HG02981 (cell line): ENCODE data around the gene COL24A1.
A peak's percentile ranks its signal among the peaks of the same experiment; 100 is the strongest.
"Not testable (repeated sequence)": the region's sequence is repeated elsewhere in the genome, so short reads cannot be mapped to it uniquely, and the experiment has no call there.

Experiments used
- ATAC-seq: cut with Tn5 transposase; IDR thresholded peaks from one replicate; pipeline ENCODE4 v1.9.1; 2021; ENCODE audit warnings: mild to moderate bottlenecking, moderate library complexity; ENCODE audit not compliant: unreplicated experiment

COL24A1 gene

GRCh38 chr1:86000601-86001000 lies 156.0 kb downstream of the COL24A1 start:
- ATAC-seq = no peak

- no peak for ATAC-seq
Measured at GRCh38 chr1:85998105-85998855, 158.3 kb downstream of the COL24A1 start.

GRCh38 chr1:85992791-85993190 lies 163.8 kb downstream of the COL24A1 start:
- ATAC-seq = peak; percentile 60

DNA sequence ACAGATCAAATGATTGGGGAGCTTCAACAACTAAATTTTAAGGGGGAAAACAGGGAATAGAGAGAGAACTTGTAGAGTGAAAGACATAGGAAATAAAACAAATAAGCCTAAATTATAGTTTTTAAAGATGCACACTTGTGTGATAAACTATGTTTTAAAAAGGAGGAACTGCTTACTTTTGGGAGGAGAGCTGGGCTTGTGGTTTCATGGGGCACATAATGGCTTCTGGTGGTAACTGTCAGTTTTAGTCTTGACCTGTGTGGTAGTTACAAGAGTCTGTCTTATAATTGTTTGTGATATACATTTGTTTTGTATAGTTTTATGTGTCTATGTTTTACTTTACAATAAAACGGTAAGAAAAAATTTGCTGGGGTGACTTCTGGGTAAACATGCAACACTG lies 165.3 kb downstream of the COL24A1 start:
- ATAC-seq = peak; percentile 46

- peak; percentile 45 for ATAC-seq
Measured at GRCh38 chr1:85984636-85985035, 171.9 kb downstream of the COL24A1 start.

- ATAC-seq = no peak
Measured at GRCh38 chr1:85983316-85983715, 173.3 kb downstream of the COL24A1 start.

GRCh38 chr1:85976516-85977205 lies 179.9 kb downstream of the COL24A1 start:
- ATAC-seq = no peak

DNA sequence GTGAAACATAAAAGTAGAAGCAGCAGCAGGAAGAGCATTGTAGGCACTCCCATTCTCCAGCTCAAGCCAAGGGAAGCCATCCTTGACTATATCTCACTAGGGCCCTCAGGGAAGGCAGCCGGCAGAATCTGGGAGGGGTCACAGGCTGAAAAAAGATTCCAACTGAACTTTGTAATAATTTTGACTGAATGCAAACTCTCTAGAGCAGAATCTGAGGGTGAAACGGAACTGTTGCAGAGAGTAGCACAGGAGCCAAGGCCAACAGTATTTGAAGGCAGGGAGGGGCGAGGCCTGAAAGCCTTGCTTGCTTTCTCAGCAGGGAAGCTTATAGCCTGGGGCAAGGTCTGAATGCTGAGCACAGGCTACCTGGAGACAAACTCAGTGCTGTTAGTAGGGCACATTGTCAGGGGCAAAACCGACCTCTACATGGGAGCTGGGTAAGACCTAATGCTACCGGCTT lies 180.6 kb downstream of the COL24A1 start:
- no peak for ATAC-seq

GRCh38 chr1:85962457-85962856 lies 194.1 kb downstream of the COL24A1 start:
- ATAC-seq = no peak

- ATAC-seq = no peak
Measured at GRCh38 chr1:85957760-85958159, 198.8 kb downstream of the COL24A1 start.

- ATAC-seq = not testable (repeated sequence)
Measured at GRCh38 chr1:85955218-85955617, 201.4 kb downstream of the COL24A1 start.

DNA sequence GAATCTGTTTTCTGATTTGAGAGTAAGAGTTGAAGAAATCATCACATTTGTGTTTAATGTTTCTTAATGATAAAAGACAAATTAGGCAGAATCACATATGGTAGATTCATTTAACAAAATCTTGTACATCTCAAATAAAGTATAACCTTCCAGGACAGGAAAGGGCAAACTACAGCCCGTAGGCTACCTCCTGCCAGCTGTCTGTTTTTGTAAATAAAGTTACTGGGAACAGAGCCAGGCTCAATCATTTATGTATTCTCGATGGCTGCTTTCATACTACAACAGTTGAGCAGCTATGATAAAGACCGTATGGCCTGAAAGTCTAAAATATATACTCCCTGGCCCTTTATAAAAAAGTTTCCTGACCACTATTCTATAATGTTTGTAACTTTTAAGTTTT lies 204.1 kb downstream of the COL24A1 start:
- no peak for ATAC-seq

GRCh38 chr1:85947186-85947585 lies 209.4 kb downstream of the COL24A1 start:
- no peak for ATAC-seq

DNA sequence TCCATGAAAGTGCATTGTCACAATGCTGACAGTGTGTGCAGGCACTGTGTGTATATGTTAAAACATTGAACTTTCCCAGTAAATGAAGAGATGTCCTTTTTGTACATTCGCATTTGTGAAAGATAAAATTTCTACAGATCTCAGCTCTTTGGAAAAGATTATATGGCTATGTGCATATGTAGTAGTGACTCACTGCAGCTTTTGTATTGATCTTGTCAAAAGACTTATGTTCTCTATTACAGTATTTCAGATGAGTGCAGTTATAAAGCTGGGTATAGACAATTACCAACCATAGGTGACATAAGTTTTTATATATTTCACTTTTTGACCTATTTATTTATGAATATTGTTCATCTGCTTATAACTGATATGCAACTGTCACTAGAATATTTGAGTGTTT lies 212.6 kb downstream of the COL24A1 start:
- no peak for ATAC-seq

- no peak for ATAC-seq
Measured at GRCh38 chr1:85943526-85943925, 213.0 kb downstream of the COL24A1 start.

- no peak for ATAC-seq
Measured at GRCh38 chr1:85940656-85941306, 215.8 kb downstream of the COL24A1 start.

DNA sequence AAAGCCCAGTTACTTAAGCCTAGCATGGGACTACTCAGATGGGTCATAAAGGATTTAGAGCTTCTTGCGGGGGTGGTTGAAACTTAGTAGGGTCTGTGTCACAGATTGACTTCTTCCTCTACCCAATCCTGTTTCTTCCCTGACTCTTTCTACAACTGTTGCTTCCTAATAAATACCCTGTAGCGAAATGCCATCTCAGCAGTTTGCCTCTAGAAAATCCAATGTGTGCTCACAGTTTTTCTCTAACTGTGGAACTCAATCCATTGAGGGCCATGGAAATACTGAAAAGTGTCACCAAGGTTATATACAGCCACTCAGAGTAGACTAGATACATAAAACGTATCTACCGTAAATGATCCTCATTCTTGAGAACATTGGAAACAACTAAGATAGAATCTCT lies 217.7 kb downstream of the COL24A1 start:
- no peak for ATAC-seq

DNA sequence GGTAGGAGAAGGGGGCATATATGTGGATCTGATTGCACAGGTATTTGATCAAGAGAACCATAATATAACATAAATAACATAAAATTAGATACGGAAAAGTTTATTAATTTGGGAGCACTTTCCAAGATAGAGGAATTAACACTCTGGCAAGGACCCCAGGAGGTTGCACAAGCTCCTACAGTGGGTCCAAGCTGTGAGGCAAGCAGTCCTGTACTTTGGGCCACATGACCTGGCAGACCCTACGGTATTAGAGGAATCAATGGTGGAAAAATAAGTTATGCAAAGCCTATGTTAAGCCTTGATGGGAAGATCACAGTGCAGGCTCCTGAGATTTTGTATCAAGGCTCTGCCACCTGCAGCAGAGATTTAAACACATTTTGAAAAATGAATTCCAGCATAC lies 220.1 kb downstream of the COL24A1 start:
- no peak for ATAC-seq

DNA sequence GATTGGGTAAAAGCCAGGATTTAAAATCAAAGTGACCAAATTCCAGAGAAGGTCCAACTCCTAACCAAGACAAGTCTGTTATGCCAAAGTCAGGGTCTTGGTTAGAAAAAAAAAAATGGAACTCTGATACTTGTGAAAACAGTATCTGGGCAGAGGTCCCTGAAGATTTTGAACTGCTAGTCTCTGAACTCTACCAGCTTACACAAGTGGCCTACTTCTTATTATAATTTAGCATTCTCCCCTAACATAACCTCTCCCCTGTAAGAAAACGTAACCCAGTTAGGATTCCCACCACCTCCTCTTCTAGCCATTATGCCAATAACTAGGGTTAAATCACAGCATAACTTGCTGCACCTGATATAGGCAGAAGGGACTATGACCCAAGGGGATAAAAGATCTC lies 220.5 kb downstream of the COL24A1 start:
- ATAC-seq = no peak

- ATAC-seq = no peak
Measured at GRCh38 chr1:85935234-85935633, 221.3 kb downstream of the COL24A1 start.

- ATAC-seq = no peak
Measured at GRCh38 chr1:85934516-85934915, 222.1 kb downstream of the COL24A1 start.

DNA sequence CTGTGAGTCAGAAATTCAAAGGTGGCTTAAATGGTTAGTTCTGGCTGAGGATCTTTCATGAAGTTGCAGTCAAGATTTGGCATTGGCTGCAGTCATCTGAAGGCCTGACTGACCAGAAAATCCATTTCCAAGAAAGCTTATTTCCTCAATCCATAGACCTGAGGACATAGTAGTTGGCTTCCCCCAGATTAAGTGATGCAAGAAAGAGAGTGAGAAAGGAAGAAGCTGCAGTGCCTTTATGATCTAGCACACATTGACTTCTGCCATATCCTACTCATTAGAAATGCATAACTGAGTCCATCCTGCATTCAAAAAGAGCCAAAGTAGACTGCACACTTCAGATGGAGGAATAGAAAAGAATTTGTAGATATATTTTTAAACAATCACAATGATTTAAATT lies 222.6 kb downstream of the COL24A1 start:
- no peak for ATAC-seq
